DMS 273 (cell line): Measurements from ENCODE around the gene NDUFAF3.
"Not testable (repeated sequence)": the region's sequence is repeated elsewhere in the genome, so short reads cannot be mapped to it uniquely, and the experiment has no call there.

Experiments
- DNase-seq: peaks from one replicate; lab custom pipeline; 2025; ENCODE audit not compliant: unreplicated experiment; lab: John Stamatoyannopoulos, UW

The NDUFAF3 gene

DNA sequence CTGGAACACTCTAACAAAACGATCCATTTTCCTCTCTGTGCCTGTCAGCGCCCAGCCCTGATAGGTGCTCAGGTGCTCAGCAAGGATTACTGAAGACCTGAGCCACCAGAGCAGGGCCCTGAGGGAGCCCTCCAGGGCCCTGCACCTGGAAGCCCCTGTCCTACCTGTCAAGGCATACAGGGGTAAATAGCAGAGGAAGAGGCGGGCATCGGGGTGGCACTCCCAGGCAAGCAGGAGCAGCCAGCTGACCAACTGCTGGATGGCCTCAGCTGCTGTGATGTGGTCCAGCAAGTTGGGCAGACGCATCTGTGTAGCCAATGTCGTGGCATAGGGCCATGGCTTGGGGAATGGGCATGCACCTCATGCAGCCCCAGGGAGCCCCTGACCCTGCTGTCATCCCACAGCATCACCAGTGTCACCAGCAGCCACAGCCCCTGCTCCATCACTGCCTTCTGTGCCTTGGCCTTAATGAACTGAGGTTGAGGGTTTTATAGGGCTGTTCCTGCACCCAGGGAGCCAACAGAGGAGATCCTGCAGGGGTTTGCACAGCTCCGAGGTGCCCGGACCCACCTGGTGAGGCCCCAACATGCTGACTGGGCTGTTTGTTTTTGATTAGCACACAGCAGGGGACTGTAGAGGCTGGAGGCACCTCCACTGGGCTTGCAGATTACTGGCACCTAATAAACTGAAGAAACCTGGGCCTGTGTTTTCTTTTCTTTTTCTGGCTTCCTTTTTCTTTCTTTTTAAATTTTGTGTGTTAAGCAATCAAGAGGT lies 22.6 kb upstream of the NDUFAF3 start:
- no peak for DNase-seq

DNA sequence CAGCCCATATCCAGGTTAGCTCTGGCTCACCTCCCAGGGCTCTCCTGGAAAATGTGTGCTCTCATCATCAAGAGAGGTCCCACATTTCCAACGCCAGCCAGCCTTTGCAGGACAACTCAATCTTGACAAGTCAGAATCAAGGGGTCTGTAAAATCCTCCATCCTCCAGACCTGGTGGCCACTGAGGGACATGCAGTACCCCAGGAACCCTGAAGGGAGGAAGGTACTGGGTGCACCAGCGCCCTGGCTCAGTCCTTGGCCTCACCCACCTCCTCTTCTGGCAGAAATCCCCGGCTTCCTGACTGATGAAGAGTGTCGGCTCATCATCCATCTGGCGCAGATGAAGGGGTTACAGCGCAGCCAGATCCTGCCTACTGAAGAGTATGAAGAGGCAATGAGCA lies 20.8 kb upstream of the NDUFAF3 start:
- DNase-seq, result peak; percentile 18

DNA sequence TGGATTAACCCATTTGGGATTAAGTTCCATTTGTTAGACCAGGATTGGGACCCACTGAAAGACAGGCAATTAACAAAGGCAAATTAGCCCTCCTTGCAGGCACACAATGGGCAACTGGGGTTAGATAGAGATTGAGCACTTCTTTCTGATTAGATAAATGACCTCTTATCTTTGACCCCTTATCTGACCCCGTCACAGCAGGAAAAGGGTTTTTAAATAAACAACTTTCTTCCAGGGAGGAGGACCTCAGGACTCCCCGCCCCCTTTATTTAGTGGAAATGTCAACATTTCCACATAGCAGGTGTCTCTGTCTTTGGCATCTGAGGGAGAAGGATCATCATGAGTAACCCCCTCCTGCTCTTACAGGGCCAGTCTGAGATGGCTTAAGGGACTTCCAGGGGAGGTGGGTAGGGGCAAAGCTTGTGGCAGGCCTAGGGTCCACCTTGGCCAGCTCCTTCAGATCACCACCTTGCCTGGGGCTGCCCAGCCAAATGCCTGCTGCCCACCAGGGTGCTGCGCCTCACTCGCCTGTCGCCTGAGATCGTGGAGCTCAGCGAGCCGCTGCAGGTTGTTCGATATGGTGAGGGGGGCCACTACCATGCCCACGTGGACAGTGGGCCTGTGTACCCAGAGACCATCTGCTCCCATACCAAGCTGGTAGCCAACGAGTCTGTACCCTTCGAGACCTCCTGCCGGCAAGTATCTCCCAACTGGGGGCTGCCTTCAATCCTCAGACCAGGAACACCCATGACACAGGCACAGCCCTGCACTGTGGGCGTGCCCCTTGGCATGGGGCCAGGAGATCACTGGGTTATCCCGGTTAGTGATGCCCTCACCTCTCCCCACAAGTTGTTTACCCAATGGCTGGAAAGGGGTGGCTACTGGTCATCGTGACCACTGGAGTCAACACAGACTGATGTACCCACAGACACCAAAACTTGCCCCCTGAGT lies 17.3 kb upstream of the NDUFAF3 start:
- peak; percentile 42 for DNase-seq

DNA sequence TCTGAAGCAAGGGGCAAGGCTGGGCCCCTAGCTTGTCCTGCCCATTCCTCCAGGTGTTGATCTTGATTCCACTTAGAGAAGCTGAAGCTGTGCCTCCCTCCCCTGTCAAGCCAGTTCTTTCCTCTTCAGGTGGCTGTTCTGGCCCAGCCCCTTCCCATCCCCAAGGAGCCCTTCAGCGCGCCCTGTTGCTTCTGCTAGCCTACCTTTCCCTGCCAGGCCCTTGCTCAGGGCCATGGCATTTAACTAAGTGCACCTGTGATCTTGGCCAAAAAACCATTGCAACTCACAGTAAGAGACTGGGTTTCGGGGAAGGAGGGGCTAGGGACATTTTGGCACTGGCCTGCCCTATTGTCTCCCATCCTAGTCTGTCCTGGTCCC lies 16.6 kb upstream of the NDUFAF3 start:
- DNase-seq, result no peak

DNA sequence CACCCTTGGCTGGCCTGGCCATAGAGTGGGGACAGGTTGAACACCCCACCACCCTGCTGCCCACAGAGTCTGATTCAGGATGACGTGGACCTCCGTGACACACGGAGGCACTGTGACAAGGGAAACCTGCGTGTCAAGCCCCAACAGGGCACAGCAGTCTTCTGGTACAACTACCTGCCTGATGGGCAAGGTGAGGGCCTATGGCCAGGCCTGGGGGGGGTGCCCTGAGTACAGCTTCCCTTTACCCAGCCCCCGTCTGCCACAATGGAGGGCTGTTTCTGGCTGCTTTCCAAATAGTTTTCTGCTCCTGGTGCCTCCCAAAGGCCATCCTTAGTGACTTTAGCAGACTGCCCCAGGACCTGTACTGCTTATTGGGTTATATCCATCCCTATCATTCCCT lies 15.9 kb upstream of the NDUFAF3 start:
- peak; percentile 33 for DNase-seq

DNA sequence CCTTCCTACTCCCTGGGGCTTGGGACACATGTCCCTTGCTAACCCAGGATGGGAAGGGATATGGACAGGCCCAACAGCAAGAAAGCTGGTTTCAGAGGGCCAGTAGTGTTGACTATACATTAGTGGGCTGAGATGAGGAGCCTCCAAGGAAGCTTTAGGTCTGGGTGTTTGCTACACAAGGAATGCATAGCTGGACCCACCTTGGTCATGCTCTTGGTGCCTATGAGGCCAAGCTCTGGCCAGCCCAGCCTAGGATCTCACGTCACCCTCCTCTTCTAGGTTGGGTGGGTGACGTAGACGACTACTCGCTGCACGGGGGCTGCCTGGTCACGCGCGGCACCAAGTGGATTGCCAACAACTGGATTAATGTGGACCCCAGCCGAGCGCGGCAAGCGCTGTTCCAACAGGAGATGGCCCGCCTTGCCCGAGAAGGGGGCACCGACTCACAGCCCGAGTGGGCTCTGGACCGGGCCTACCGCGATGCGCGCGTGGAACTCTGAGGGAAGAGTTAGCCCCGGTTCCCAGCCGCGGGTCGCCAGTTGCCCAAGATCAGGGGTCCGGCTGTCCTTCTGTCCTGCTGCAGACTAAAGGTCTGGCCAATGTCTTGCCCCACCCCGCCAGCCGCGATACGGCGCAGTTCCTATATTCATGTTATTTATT lies 15.4 kb upstream of the NDUFAF3 start:
- DNase-seq, result peak; percentile 48

DNA sequence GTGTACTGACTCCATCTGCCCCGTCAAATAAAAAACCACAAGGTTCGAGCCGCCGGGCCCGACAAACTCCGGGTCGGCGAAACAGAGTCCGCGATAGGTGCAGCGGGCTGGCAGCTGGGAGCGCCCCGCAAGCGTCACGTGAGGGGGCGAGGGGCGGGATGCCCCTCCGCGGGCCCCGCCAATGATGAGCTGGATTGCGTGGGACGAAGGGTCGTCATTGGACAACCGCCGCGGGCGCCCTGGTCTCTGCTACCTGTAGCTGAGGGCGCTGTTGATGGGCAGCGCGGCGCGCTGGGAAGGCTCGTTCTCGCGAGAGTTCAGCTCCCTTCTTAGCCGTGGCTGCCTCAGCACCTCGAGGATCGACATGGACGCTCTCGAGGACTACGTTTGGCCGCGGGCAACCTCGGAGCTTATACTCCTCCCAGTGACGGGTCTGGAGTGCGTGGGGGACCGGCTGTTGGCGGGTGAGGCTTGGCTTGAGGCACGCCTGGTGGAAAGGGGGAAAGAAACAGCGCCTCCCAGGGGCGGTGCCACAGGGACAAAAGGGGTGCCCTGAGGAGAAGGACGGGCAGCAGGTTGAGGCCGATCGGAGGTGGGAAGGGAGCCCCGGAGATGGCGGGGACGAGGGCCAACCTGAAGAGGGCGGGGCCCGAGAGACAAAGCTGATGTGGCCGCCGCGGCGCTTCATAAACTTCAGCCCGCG lies 14.7 kb upstream of the NDUFAF3 start, which contains the start of gene WDR6:
Gene WDR6, plus strand, starts transcription at position 324 of the 703 bp plus-strand sequence. Its CDS starts 41 bp downstream, at position 365.
- DNase-seq, result peak; percentile 98

DNA sequence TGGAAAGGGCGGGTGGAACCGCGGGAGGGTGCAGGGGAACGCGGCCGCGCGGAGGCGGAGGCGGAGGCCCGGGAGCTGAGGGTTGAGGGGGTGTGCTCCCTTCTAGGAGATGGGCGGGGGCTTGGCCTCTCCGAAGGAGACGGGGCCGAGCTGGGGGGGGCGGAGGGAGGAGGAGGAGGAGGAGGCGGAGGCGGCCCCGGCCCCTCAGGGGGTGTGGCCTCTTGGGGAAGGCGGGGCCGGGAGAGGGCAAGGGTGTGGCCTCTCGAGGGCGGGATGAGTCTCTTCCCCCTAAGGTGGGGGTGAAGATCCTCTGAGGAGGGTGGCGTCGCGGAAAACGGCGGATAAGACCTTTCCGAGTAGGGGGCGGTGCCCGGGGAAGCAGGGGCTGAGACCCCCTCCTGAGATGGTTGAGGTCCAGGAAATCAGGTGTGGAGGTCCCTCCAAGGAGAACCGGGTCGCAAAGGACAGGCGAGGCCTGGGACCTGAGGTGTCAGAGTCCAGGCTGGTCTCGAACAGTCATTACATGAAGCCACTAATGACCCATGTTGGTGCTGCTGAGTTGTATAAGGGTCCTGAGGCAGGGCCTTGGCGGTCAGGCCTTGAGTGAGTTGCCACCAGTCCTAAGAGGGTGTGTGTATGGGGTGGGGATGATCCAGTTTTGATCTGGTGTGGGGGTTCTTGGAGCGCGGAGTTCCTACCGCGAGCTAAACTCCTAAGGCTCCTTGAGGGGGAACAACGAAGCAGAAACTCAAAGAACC lies 14.0 kb upstream of the NDUFAF3 start:
- peak; percentile 86 for DNase-seq

DNA sequence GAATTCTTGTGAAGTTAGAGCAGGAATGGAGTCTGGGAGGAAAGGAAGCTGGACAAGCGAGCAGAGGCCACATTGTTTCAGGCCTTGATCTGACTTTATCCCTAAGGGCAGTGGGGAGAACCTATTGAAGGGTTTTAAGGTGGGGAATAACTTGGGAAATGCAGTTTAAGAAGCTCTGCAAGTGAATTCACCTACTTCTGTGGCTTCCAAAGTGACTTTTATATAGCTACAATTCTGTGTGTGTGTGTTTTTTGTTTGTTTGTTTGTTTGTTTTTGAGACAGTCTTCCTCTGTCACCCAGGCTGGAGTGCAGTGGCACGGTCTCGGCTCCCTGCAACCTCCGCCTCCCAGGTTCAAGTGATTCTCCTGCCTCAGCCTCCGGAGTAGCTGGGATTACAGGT lies 13.3 kb upstream of the NDUFAF3 start:
- DNase-seq, result not testable (repeated sequence)

DNA sequence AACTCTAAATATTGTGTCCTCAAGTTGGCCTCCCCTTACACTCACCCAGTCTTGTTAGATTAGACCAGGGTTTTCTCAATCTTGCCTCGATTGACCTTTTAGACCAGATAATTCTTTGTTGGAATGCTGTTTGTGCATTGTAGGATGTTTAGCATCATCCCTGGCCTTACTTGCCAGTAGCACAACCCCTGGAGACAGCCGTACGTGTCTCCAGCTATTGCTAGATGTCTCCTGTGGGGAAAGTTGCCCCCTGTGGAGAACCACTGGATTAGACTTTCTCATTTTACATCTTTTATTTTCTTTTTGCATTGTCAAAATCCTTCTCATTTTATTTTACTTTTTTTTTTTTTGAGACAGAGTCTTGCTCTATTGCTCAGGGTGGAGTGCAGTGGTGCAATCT lies 12.5 kb upstream of the NDUFAF3 start:
- no peak for DNase-seq

DNA sequence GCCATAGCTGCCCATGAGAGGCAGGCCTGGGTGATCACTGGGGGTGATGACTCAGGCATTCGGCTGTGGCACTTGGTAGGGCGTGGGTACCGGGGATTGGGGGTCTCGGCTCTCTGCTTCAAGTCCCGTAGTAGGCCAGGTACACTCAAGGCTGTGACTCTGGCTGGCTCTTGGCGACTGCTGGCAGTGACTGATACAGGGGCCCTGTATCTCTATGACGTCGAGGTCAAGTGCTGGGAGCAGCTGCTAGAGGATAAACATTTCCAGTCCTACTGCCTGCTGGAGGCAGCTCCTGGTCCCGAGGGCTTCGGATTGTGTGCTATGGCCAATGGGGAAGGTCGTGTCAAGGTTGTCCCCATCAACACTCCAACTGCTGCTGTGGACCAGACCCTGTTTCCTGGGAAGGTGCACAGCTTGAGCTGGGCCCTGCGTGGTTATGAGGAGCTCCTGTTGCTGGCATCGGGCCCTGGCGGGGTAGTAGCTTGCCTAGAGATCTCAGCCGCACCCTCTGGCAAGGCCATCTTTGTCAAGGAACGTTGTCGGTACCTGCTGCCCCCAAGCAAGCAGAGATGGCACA lies 9.4 kb upstream of the NDUFAF3 start:
- no peak for DNase-seq

DNA sequence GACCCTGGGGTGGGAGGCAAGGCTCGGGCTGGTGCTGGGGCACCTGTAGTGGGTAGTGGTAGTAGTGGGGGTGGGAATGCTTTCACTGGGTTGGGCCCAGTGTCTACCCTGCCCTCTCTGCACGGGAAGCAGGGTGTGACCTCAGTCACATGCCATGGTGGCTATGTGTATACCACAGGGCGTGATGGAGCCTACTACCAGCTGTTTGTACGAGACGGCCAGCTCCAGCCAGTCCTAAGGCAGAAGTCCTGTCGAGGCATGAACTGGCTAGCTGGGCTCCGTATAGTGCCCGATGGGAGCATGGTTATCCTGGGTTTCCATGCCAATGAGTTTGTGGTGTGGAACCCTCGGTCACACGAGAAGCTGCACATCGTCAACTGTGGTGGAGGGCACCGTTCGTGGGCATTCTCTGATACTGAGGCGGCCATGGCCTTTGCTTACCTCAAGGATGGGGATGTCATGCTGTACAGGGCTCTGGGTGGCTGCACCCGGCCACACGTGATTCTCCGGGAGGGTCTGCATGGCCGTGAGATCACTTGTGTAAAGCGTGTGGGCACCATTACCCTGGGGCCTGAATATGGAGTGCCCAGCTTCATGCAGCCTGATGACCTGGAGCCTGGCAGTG lies 8.7 kb upstream of the NDUFAF3 start:
- DNase-seq, result no peak

DNA sequence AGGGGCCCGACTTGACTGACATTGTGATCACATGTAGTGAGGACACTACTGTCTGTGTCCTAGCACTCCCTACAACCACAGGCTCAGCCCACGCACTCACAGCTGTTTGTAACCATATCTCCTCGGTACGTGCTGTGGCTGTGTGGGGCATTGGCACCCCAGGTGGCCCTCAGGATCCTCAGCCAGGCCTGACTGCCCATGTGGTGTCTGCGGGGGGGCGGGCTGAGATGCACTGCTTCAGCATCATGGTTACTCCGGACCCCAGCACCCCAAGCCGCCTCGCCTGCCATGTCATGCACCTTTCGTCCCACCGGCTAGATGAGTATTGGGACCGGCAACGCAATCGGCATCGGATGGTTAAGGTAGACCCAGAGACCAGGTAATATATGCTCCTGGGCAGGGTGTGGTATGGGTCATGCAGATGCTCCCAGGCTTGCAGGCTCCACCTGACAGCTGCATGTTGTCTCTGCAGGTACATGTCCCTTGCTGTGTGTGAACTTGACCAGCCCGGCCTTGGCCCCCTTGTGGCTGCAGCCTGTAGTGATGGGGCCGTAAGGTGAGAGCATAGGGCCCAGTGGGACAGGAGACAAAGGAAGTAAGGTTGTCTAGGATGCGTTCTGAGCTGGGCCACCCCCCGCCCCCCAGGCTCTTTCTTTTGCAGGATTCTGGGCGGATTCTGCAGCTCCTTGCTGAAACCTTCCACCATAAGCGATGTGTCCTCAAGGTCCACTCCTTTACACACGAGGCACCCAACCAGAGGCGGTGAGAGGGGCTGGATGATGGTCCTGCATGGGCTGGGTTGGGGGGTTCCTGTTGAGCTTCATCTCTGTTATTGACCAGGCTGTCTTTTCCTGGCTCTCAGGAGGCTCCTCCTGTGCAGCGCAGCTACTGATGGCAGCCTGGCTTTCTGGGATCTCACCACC lies 7.9 kb upstream of the NDUFAF3 start:
- DNase-seq, result peak; percentile 60

DNA sequence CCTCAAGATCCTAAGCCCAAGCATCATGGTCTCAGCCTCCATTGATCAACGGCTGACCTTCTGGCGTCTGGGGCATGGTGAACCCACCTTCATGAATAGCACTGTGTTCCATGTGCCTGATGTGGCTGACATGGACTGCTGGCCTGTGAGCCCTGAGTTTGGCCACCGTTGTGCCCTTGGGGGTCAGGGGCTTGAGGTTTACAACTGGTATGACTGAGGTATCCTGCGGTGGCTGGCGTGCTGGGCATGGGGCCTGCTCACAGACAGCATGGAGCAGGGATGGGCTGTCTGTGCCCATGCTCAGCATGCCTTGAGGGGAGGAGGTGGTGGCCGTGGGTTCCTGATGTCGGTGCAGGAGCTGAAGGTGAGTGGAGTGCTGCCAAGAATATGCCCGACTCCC lies 6.8 kb upstream of the NDUFAF3 start:
- DNase-seq, result no peak

DNA sequence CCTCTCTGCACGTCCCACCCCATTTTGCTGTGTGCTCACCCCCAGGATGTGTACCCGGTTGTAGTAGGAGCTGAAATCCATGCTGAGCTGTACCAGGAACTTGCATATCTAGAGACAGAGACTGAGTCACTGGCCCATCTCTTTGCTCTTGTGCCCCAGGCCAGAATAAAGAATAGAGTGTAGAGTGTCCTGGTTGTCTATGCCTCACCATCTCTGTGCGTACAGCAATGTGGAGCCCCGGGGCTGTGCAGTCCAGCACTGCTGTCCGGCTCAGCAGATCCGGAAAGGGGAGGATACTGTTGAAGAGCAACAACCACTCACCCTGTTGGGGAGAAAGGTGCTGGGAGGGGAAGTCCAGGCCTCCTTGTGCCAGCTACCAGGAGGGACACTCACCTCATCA lies 6.2 kb upstream of the NDUFAF3 start:
- no peak for DNase-seq

DNA sequence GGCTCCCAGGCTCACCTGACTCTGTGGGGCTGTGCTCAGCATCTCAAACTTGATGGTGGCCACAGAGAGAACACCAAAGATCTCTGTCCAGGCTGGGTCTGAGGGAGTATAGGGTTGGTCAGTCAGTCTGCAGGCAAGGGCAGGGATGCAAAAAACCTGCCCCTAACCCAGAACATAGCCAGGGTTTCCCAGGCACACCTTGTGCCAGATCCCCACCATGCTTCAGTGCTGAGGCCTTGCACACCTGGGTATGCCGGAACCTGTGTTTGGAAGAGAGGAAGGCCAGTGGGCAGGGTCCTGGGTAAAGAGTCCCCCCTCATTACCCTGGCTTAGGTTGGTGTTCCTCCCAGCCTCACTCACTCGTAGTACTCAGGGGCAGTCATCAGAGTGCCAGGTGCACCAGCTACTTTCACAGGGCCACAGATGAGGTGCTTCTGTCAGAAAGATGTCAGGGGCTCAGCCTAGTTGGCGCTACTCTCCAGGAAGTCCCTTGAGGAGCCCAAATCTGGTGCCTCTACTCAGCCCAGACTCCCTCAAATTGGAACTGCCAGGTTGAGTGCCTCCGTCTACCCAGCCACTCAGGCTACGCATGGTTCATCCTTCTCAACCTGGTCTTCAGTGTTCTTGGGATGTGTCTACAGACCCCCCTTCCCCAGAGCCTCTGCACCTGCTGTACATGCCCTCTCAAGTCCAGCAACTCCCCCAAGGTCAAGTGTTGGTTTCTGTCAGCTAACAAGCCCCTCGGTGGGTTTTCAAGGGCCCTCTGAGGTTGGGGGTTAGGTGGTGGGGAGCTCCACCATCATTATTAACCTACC lies 5.3 kb upstream of the NDUFAF3 start:
- DNase-seq, result no peak

DNA sequence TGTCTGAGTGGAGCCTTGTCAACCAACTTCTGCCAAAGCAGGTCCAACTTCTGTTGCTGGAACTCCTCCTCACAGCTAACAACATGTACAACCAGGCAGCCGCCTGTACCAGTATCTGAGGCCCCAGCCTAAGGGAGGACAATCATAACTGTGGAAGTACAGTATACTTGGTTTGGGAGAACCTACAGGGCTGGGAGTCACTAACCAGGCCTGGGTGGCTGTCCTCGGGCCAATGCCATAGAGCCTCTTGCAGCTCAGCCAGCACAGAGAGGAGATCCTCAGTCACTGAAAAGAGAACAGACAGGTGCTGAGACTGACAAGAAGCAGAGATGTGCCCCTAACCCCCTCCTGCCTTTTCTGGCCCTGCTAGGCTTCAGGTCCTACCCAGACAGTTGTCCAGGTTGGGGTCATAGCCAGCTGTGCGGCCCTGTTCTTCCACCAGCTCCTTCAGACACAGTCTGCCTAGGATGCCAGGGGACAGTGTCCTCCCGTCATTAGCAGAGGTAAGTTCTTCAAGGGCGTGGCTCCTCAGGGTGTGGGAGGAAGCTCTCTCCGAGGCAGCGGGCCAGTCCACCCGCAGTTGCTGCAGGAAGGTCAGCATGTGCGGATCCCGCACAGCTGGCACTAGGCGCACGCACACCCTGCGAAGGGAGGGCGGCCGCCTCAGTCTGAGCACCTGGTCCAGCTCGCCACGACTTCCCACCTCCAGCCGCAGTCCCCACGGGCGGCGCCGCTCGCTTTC lies 4.5 kb upstream of the NDUFAF3 start:
- peak; percentile 55 for DNase-seq
